A673 (cell line): Measurements from ENCODE around the gene PPM1F.

Experiments used
- CTCF ChIP-seq: fragments of 300-800, 200-600 bp; sonication (generic); conservative IDR thresholded peaks from 2 replicates; pipeline ENCODE4 v1.5.1; 2017; ENCODE audit warnings: low read depth, mild to moderate bottlenecking, antibody characterized with exemption, low read length, moderate library complexity, mixed read lengths
- EZH2 ChIP-seq: fragments of 200-600 bp; sonication (generic); IDR thresholded peaks from 2 replicates; pipeline ENCODE4 v1.6.1; 2017; ENCODE audit warnings: borderline replicate concordance, low read depth, mild to moderate bottlenecking, mixed read lengths, antibody characterized with exemption, low read length; ENCODE audit not compliant: poor library complexity, severe bottlenecking

GRCh38 chr22:21971858-21972275 is 19.2 kb upstream of the PPM1F start:
- TF ChIP-seq CTCF (no peak), EZH2 (no peak)
